ENCODE results near the gene MSI2.

MSI2 gene

GRCh38 chr17:57713140-57713539 lies 456.8 kb downstream of the MSI2 start:
- DNase-seq, result no peak

- no peak for DNase-seq
Observed at GRCh38 chr17:57714665-57715180, 458.4 kb downstream of the MSI2 start.

- DNase-seq, result no peak
Observed at GRCh38 chr17:57715981-57716380, 459.7 kb downstream of the MSI2 start.

DNA sequence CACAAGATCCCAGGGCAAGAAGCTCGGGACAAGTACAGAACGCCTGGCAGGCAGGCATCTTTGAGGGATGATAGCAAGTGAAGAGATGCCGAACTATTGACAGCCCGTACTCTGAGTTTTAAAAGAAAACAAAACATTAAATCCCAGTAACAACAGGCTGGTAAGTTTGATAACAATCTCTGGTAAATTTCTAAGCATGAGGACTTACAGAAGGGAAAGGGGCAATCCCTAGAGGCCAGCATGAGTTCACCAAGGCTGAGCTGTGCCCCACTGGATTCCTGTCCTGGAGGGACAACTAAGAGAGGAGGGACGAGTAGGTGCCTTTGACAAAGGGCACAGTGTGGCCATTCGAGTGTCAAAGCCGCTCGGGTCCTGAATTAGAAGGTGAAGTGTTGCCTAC lies 462.6 kb downstream of the MSI2 start:
- DNase-seq, result no peak

DNA sequence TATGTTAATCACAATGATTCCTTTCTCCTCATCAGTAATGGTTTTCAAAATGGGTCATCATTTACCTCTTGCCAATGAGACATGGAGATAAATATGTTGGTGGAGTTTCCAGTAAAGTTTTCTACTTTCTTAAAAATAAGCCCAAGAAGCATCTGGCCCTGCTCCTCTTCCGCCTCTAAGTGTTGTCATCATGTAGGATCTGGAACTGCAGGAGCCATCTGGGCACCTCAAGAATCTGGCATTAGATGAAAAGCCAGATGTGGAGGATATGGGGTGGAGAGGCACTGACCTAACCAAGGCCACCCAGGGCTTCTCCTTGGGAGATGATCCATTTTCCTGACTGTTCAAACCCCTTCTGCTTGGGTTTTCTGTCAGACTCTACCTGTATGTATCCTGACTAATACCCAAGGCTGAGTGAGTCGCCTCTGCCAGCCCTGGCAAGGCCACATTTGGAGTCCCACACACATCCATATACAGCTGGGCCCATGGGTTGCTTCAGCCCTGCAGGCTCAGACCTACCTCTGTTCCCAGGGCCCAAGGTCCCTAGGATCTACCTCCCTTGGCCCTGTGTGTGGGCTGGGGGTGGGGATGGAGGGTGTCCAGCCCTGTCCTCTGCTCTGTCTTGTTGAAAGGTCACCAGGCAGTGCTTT lies 464.2 kb downstream of the MSI2 start:
- no peak for DNase-seq

DNA sequence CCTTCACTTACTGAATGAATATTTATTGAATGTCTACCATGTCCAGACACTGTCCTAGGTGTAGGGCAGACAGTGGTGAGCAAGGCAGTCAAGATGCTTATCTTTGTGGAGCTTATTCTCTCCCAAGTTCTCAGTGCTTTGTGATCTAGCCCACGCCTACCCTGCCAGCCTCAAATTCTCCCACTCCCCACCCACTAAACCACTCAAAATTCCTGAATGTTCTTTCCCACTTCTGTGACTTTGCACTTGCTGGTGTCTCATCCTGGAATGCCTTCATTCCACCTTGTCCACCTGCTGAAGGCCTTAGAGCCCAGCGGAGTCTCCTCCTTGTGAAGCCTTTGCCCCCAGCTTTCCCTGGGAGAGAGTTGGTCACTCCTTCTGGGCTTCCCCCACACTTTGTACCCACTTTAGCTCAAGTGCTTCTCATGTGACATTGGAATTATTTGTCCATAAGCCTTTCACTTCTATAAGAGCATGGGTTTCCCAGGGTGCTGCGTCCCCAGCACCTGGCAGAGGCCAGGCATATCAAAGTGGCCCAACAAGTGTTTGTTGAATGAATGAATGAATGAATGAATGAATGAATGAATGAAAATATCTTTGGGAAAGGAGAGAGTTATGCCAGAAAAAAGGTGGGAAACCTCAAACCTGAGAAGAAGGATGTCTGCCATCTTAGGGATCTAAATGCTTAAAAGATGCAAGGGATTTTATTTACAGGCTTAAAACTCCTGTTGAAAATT lies 465.8 kb downstream of the MSI2 start:
- no peak for DNase-seq

DNA sequence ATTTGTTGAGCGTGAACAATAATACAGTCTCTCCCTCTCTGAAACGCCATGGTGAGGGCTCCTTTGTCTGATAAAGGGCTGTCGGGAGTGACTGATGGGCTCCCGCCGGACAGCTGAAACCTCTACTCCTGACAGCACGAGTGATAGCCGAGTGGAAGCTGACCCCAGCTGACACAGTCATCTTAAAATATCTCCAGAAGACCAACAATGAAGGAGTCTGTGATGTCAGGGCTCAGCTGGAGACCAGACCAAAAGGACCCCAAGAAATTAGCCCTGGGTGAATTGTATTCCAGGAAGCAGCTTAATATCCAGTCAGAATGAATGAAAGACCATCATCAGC lies 466.4 kb downstream of the MSI2 start:
- no peak for DNase-seq

- DNase-seq, result no peak
Observed at GRCh38 chr17:57723427-57724025, 467.2 kb downstream of the MSI2 start.

DNA sequence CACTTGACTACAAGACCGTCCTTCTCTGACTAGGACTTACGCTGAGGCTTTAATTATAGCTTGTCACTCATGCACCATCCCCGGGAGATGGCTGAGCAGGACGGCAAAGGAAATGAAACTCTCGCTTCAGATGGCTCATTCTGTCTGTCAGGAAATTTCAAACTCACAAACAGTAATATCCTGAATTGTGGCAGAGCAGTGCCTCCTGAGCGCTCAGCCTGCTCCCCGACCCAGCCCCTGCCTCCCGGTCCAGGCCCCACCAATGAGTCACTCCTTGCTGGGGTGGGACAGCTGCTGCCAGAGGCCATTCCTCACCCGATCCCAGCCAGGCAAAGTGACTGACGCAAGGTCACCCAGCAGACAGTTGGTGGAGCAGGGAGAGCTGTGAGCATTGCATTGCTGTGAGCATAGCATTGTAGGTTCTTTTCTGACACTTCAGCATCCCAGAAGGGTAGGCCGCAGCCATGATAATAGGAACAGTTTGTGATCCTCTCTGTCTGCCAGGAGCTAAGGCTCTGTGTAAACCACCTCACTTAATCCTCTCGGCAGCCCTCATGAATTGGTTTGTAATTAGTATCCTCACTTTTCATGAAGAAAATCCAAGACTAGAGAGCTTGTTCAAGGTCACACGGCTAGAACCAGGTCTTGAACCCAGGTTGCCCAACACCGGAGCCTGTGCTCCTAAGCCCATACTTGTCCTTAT lies 467.9 kb downstream of the MSI2 start:
- DNase-seq, result no peak

DNA sequence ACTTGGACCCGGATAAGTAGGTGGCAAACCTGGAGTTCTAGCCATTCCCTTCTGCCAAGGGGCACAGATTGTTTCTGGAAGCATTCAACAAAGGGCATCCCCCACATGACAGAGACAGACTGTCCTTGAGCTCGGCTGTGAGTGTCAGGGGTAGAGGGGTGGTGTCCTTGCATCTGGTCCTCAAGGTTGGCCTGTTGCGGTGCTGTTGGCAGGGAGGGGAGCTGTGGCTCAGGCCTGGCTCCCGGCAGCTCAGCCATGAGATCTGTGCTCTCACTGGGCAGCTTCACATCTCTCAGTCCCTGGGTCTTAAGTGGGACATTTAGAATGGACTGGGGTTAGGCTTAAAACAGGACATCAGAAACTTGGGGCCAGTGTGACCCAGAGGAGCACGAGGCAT lies 468.4 kb downstream of the MSI2 start:
- DNase-seq, result no peak

- no peak for DNase-seq
Observed at GRCh38 chr17:57726213-57726790, 470.0 kb downstream of the MSI2 start.

DNA sequence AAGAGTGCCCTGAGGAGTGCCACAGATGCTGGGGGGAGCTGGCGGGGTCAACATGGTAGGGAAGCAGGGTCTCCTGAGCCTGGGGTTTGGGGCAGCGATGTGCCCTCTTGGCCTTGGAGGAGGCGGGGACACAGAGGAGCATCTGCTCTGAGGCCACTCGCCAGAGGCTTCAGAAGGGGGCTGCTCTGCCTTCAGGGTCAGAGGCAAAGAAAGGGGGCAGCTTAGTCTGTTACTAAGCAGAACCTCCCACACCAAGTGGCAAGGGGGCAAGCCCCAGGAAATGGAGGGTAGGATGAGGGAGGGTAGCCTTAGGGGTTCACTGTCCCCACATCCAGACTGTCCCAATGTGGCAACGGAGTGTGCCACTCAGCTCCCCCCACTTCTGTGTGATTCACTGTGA lies 470.5 kb downstream of the MSI2 start:
- no peak for DNase-seq

GRCh38 chr17:57727630-57728175 lies 471.4 kb downstream of the MSI2 start:
- DNase-seq, result no peak

- DNase-seq, result no peak
Observed at GRCh38 chr17:57730026-57730701, 473.8 kb downstream of the MSI2 start.

GRCh38 chr17:57732062-57732461 lies 475.7 kb downstream of the MSI2 start:
- DNase-seq, result no peak

- DNase-seq, result no peak
Observed at GRCh38 chr17:57733085-57733484, 476.8 kb downstream of the MSI2 start.

Data from CD4-positive, alpha-beta T cell treated with Interleukin-15 for 1 hour (primary cell).